ENCODE data around the gene FAM124B. TPM values are rescaled to one million over a fixed set of nuclear protein-coding genes. Genes with fewer than 3 reads are reported as not detected.

FAM124B gene
- total RNA-seq, 1 experiment from 2014 or later: 0.83 TPM

GRCh38 chr2:224347176-224348051, 54.5 kb downstream of the FAM124B start:
- Mint-ChIP-seq H3K27me3 (ENCODE audit: low read depth) (no peaks in the 10 kb centered on the region; the same call in 1 of the 2 replicates), H3K9me3 (peaks cover 4 to 10% of the 10 kb centered on the region in 2 experiments; a peak in 4 of 5 replicates), H3K4me3 (no peak overlapping the region), H3K4me1 (no peaks in the 10 kb centered on the region; a peak in 1 of 4 replicates), H3K36me3 (ENCODE audit: insufficient read depth in 1 of 3, low read depth in 3 of 3) (peaks cover 4 to 9% (median 4%) of the 10 kb centered on the region in 3 experiments; a peak in 5 of 7 replicates), H3K27ac (no peak overlapping the region)
- WGBS (ENCODE audit: extremely low coverage, insufficient read length, low lambda C conversion rate): no CpG with 5 or more reads among the region's 4 CpGs
- Histone ChIP-seq H3K4ac (ENCODE audit: low read depth, low read length) (no peak overlapping the region), H2BK5ac (ENCODE audit: insufficient read length, low read length) (no peak overlapping the region), H2BK120ac (ENCODE audit: low read depth, low read length, poor library complexity, severe bottlenecking) (no peak overlapping the region), H3K4me1 (ENCODE audit: insufficient read depth, low read length) (no peaks in the 10 kb centered on the region), H4K8ac (replicated peaks; ENCODE audit: insufficient read length, low read depth, low read length) (no peak overlapping the region), H2BK15ac (ENCODE audit: low read depth, low read length) (no peak overlapping the region), H3K79me1 (ENCODE audit: insufficient read depth, low read depth, low read length, poor library complexity, severe bottlenecking) (no peaks in the 10 kb centered on the region), H3K79me2 (ENCODE audit: insufficient read depth, low read length) (no peaks in the 10 kb centered on the region), H3K18ac (ENCODE audit: insufficient read length, low read depth, low read length) (no peak overlapping the region), H4K5ac (ENCODE audit: insufficient read length, low read depth, low read length) (no peak overlapping the region), H3K56ac (ENCODE audit: insufficient read length, low read depth, low read length) (no peak overlapping the region), H2BK20ac (ENCODE audit: low read depth, low read length, poor library complexity, severe bottlenecking) (no peak overlapping the region), H3T11ph (ENCODE audit: low read length) (no peak overlapping the region), H3K27ac (ENCODE audit: insufficient read length, low read depth, low read length) (no peak overlapping the region), H3K9ac (ENCODE audit: extremely low read depth, insufficient read length, low read length) (no peak overlapping the region), H3K9me3 (ENCODE audit: control insufficient read depth, low read depth, low read length) (no peaks in the 10 kb centered on the region), H3K27me3 (ENCODE audit: insufficient read depth, low read length) (no peaks in the 10 kb centered on the region), H3K23me2 (ENCODE audit: insufficient read length, low read depth, low read length, poor library complexity, severe bottlenecking) (no peaks in the 10 kb centered on the region), H2AFZ (ENCODE audit: low read length) (no peak overlapping the region), H4K91ac (ENCODE audit: insufficient read length, low read depth, low read length) (no peak overlapping the region), H2AK5ac (ENCODE audit: insufficient read length, low read length) (no peak overlapping the region), H3K14ac (ENCODE audit: insufficient read depth, low read length) (no peak overlapping the region), H3K23ac (ENCODE audit: insufficient read length, low read depth, low read length) (no peak overlapping the region), H2BK12ac (ENCODE audit: insufficient read length, low read depth, low read length) (no peak overlapping the region), H3K4me2 (ENCODE audit: insufficient read depth, insufficient read length, low read length) (no peak overlapping the region), H4K20me1 (ENCODE audit: control insufficient read depth, insufficient read depth, insufficient read length) (no peaks in the 10 kb centered on the region)
- no peak for DNase-seq
- no peak for TF ChIP-seq CTCF (conservative IDR thresholded peaks at IDR 0.05)
